NCI-H2029 (cell line): ENCODE measurements around the gene CMTM3.

Experiments
- DNase-seq: peaks from one replicate; lab custom pipeline; 2025; lab: John Stamatoyannopoulos, UW

The CMTM3 gene

GRCh38 chr16:66662445-66663194 lies 58.1 kb downstream of the CMTM3 start:
- no peak for DNase-seq
